HepG2 (cell line): Measurements from ENCODE around the gene PBX2. TPM values are rescaled to one million over a fixed set of nuclear protein-coding genes. Genes with fewer than 3 reads are reported as not detected.

Source experiments
- ASH2L ChIP-seq: fragments of 300-600, 200-600 bp; sonication (generic); IDR thresholded peaks from 2 replicates; pipeline ENCODE4 v1.7.0; 2017; ENCODE audit warnings: low read depth, mild to moderate bottlenecking, moderate library complexity, mixed read lengths, low read length; ENCODE audit not compliant: insufficient read length
- BRF2 ChIP-seq: sonication (generic); formaldehyde crosslinking; IDR thresholded peaks from 2 replicates; pipeline ENCODE4 v1.8.1; 2022; ENCODE audit warnings: mild to moderate bottlenecking, missing genetic modification reagents
- DRAP1 ChIP-seq: IDR thresholded peaks from 2 replicates; pipeline ENCODE4 v1.6.1; 2016; ENCODE audit warnings: missing genetic modification reagents, missing compliant biosample characterization
- EHMT2 ChIP-seq: fragments of 200-600 bp; sonication (generic); IDR thresholded peaks from 2 replicates; pipeline ENCODE4 v1.7.0; 2017; ENCODE audit warnings: antibody characterized with exemption, low read depth, low read length, borderline replicate concordance
- PRDM15 ChIP-seq: sonication (generic); formaldehyde crosslinking; IDR thresholded peaks from 2 replicates; pipeline ENCODE4 v1.4.0; 2020; ENCODE audit warnings: missing genetic modification reagents
- RARA ChIP-seq: IDR thresholded peaks from 2 replicates; pipeline ENCODE4 v1.6.1; 2016; ENCODE audit warnings: missing genetic modification reagents, missing compliant biosample characterization
- SP2 ChIP-seq: sonication (generic); formaldehyde crosslinking; IDR thresholded peaks from 2 replicates; pipeline ENCODE4 v1.5.1; 2020; ENCODE audit warnings: mild to moderate bottlenecking, missing genetic modification reagents
- SP4 ChIP-seq: sonication (generic); formaldehyde crosslinking; IDR thresholded peaks from 2 replicates; pipeline ENCODE4 v1.8.1; 2023; ENCODE audit warnings: mild to moderate bottlenecking, missing genetic modification reagents
- ZBTB25 ChIP-seq: IDR thresholded peaks from 2 replicates; pipeline ENCODE4 v1.6.1; 2018; ENCODE audit warnings: missing genetic modification reagents
- ZNF20 ChIP-seq: sonication (generic); formaldehyde crosslinking; IDR thresholded peaks from 2 replicates; pipeline ENCODE4 v1.4.0; 2020; ENCODE audit warnings: mild to moderate bottlenecking, moderate library complexity, missing genetic modification reagents
- ZNF274 ChIP-seq: sonication (generic); formaldehyde crosslinking; IDR thresholded peaks from 2 replicates; pipeline ENCODE4 v1.5.1; 2020; ENCODE audit warnings: mild to moderate bottlenecking, missing genetic modification reagents
- ZNF292 ChIP-seq: sonication (generic); formaldehyde crosslinking; IDR thresholded peaks from 2 replicates; pipeline ENCODE4 v1.8.1; 2022; ENCODE audit warnings: mild to moderate bottlenecking, low read depth, missing genetic modification reagents, borderline replicate concordance
- ZNF430 ChIP-seq: sonication (generic); formaldehyde crosslinking; IDR thresholded peaks from 2 replicates; pipeline ENCODE4 v1.9.0; 2021; ENCODE audit warnings: mild to moderate bottlenecking, missing genetic modification reagents
- ZNF513 ChIP-seq: sonication (generic); formaldehyde crosslinking; conservative IDR thresholded peaks from 2 replicates; pipeline ENCODE4 v1.5.0; 2020; ENCODE audit warnings: missing genetic modification reagents
- ZNF644 ChIP-seq: IDR thresholded peaks from 2 replicates; pipeline ENCODE4 v1.6.1; 2016; ENCODE audit warnings: low read depth
- ZNF704 ChIP-seq: sonication (generic); formaldehyde crosslinking; IDR thresholded peaks from 2 replicates; pipeline ENCODE4 v1.8.1; 2023; ENCODE audit warnings: mild to moderate bottlenecking, inconsistent platforms, moderate library complexity, missing genetic modification reagents, borderline replicate concordance
- ZNF780A ChIP-seq: sonication (generic); formaldehyde crosslinking; IDR thresholded peaks from 2 replicates; pipeline ENCODE4 v1.8.0; 2022; ENCODE audit warnings: mild to moderate bottlenecking, missing genetic modification reagents, moderate library complexity
- ZNF878 ChIP-seq: sonication (generic); formaldehyde crosslinking; IDR thresholded peaks from 2 replicates; pipeline ENCODE4 v1.8.1; 2023; ENCODE audit warnings: mild to moderate bottlenecking, missing genetic modification reagents, moderate library complexity
- polyA plus RNA-seq, 8 experiments: library from polyadenylated mRNA; depleted of rRNA in 3 of 8; stranded (reverse) in 7 of 8; unstranded in 1 of 8; fragments of >200 nt; fragmentation: Illumina TruSeq in 4 of 8; extraction: Trizol in 4 of 8; gene quantifications; 2 replicates each; pipeline versions ENCODE4 v1.2.1 to v1.2.3, GENCODE V29; 2011 to 2016; ENCODE audit warnings: low read depth in 4 of 8, missing spikeins in 1 of 8, mixed read lengths in 1 of 8; ENCODE audit not compliant: insufficient read depth in 1 of 8
- total RNA-seq, 5 experiments: library from RNA; depleted of rRNA; stranded (reverse); fragments of >200 nt; fragmentation: Illumina TruSeq; extraction: Trizol; gene quantifications; 2 replicates each; pipeline ENCODE4 v1.2.3, GENCODE V29; 2016; ENCODE audit warnings: low read depth in 1 of 5

PBX2 gene
- total and polyA plus RNA-seq, 2 of the 13 experiments (the other 11 are each of a cell fraction or from before 2014, with no cell fraction given): 42.3 to 77.8 TPM

- TF ChIP-seq BRF2 (CRISPR knock-in tag) (peak; percentile 85), SP4 (CRISPR knock-in tag) (peak; percentile 11; the same call in 1 of the 2 replicates), EHMT2 (no peak), SP2 (no peak), ZNF644 (CRISPR knock-in tag) (no peak), DRAP1 (no peak), ZNF878 (CRISPR knock-in tag) (peak; percentile 91; the same call in 1 of the 2 replicates), ZNF292 (CRISPR knock-in tag) (no peak), ZBTB25 (CRISPR knock-in tag) (peak; percentile 88; the same call in 1 of the 2 replicates), ZNF513 (CRISPR knock-in tag) (0 out of 2 replicates have a peak, but pooled peaks have one; percentile 74), ZNF20 (CRISPR knock-in tag) (no peak), ZNF704 (0 out of 2 replicates have a peak, but pooled peaks have one; percentile 52), PRDM15 (no peak; the same call in none of the 2 replicates), ZNF274 (peak; percentile 92), RARA (peak; percentile 42; the same call in 1 of the 2 replicates), ZNF430 (CRISPR knock-in tag) (no peak; the same call in 1 of the 2 replicates), ASH2L (peak; percentile 58), ZNF780A (CRISPR knock-in tag) (no peak)
Measured at GRCh38 chr6:32195902-32196681, 6.1 kb upstream of the PBX2 start (continued).
